Liver (tissue), 9 donors: ENCODE measurements around the gene TIRAP. TPM values are rescaled to one million over a fixed set of nuclear protein-coding genes. Genes with fewer than 3 reads are reported as not detected.

Experiments used
- DNase-seq: peaks from one replicate; pipeline ENCODE4 v3.0.0-alpha.2; 2017; ENCODE audit warnings: low spot score
- H3K27ac ChIP-seq, 2 donors: one replicate each; pipeline ENCODE4 v1.7.0; 2013; ENCODE audit warnings: inconsistent platforms in 2 of 2, low read length in 2 of 2, control low read depth in 1 of 2, low read depth in 1 of 2, mild to moderate bottlenecking in 1 of 2
- H3K27me3 ChIP-seq, 4 donors: one replicate each; pipeline versions ENCODE4 v1.6.1 to v1.7.0; 2013; ENCODE audit warnings: low read length in 3 of 4, inconsistent platforms in 1 of 4, mild to moderate bottlenecking in 1 of 4, moderate library complexity in 1 of 4; ENCODE audit not compliant: control insufficient read depth in 4 of 4, insufficient read depth in 4 of 4
- H3K36me3 ChIP-seq, 4 donors: one replicate each; pipeline versions ENCODE4 v1.6.1 to v1.7.0; 2013; ENCODE audit warnings: low read length in 3 of 4, mild to moderate bottlenecking in 3 of 4, low read depth in 1 of 4, moderate library complexity in 1 of 4; ENCODE audit not compliant: control insufficient read depth in 4 of 4, insufficient read depth in 3 of 4
- H3K4me1 ChIP-seq, 4 donors: one replicate each; pipeline versions ENCODE4 v1.6.1 to v1.7.0; 2013; ENCODE audit warnings: low read length in 3 of 4, mild to moderate bottlenecking in 3 of 4, moderate library complexity in 1 of 4; ENCODE audit not compliant: control insufficient read depth in 4 of 4, insufficient read depth in 4 of 4
- H3K4me3 ChIP-seq, 3 donors: one replicate each; pipeline versions ENCODE4 v1.6.1 to v1.7.0; 2013; ENCODE audit warnings: low read length in 3 of 3, control low read depth in 1 of 3, low read depth in 1 of 3, mild to moderate bottlenecking in 1 of 3
- H3K9ac ChIP-seq, 2 donors: one replicate each; pipeline ENCODE4 v1.7.0; 2013; ENCODE audit warnings: low read length in 2 of 2, mild to moderate bottlenecking in 2 of 2, moderate library complexity in 2 of 2, control low read depth in 1 of 2, low read depth in 1 of 2
- H3K9me3 ChIP-seq, 4 donors: one replicate each; pipeline versions ENCODE4 v1.6.1 to v1.7.0; 2013; ENCODE audit warnings: low read length in 3 of 4; ENCODE audit not compliant: control insufficient read depth in 4 of 4
- EGR1 ChIP-seq, 2 donors: IDR thresholded peaks; 2 replicates each; pipeline ENCODE4 v1.6.1; 2016 to 2018; ENCODE audit warnings: antibody characterized with exemption in 2 of 2, low read depth in 2 of 2
- FOXA1 ChIP-seq: IDR thresholded peaks from 2 replicates; pipeline ENCODE4 v1.6.1; 2016; ENCODE audit warnings: antibody characterized with exemption
- FOXA2 ChIP-seq: IDR thresholded peaks from 2 replicates; pipeline ENCODE4 v1.6.1; 2016; ENCODE audit warnings: antibody characterized with exemption
- GABPA ChIP-seq, 2 donors: IDR thresholded peaks in 1 of 2; conservative IDR thresholded peaks in 1 of 2; 2 replicates each; pipeline ENCODE4 v1.6.1; 2016; ENCODE audit warnings: antibody characterized with exemption in 2 of 2, mild to moderate bottlenecking in 1 of 2, moderate library complexity in 1 of 2
- HNF4A ChIP-seq, 2 donors: conservative IDR thresholded peaks; 2 replicates each; pipeline ENCODE4 v1.6.1; 2016; ENCODE audit warnings: antibody characterized with exemption in 2 of 2, mild to moderate bottlenecking in 2 of 2
- HNF4G ChIP-seq: IDR thresholded peaks from 2 replicates; pipeline ENCODE4 v1.6.1; 2016; ENCODE audit warnings: antibody characterized with exemption
- JUND ChIP-seq, 2 donors: IDR thresholded peaks; 2 replicates each; pipeline ENCODE4 v1.6.1; 2016; ENCODE audit warnings: antibody characterized with exemption in 2 of 2
- RAD21 ChIP-seq, 2 donors: IDR thresholded peaks; 2 replicates each; pipeline ENCODE4 v1.6.1; 2016; ENCODE audit warnings: antibody characterized with exemption in 2 of 2, mild to moderate bottlenecking in 2 of 2
- RXRA ChIP-seq, 2 donors: IDR thresholded peaks; 2 replicates each; pipeline ENCODE4 v1.6.1; 2017 to 2018; ENCODE audit warnings: antibody characterized with exemption in 2 of 2, mild to moderate bottlenecking in 1 of 2
- SP1 ChIP-seq: IDR thresholded peaks from 2 replicates; pipeline ENCODE4 v1.6.1; 2018; ENCODE audit warnings: antibody characterized with exemption, mild to moderate bottlenecking
- TAF1 ChIP-seq: conservative IDR thresholded peaks from 2 replicates; pipeline ENCODE4 v1.6.1; 2016; ENCODE audit warnings: antibody characterized with exemption, mild to moderate bottlenecking
- WGBS: extraction: QIAGEN DNeasy Blood & Tissue Kit; methylation state at CpG from one replicate; pipeline ENCODE4 v1.1.7; 2013; 5-methylcytosine and 5-hydroxymethylcytosine counted together
- polyA plus RNA-seq, 2 donors: library from polyadenylated mRNA; stranded (reverse) in 1 of 2; unstranded in 1 of 2; fragments of 200-250 nt in 1 of 2; fragments of >200 nt in 1 of 2; fragmentation: Nextera tagmentation in 1 of 2; extraction: Ambion mirVana in 1 of 2; gene quantifications; one replicate each; pipeline versions ENCODE4 v1.2.1 to v1.2.3, GENCODE V29; 2013 to 2015
- total RNA-seq, 2 donors: library from RNA; depleted of rRNA; stranded (reverse); fragments of >200 nt; gene quantifications; one replicate each; pipeline ENCODE4 v1.2.3, GENCODE V29; 2014
- TF ChIP-seq, protein P1 (sequence below): fragments of 150-350 bp; IDR thresholded peaks from 2 replicates; pipeline ENCODE4 v1.5.1; 2017; ENCODE audit warnings: improper control_type of control experiment, low read depth, low read length; ENCODE audit not compliant: missing input control
- TF ChIP-seq, protein P2 (sequence below): IDR thresholded peaks from 2 replicates; pipeline ENCODE4 v1.6.1; 2016; ENCODE audit warnings: antibody characterized with exemption
- TF ChIP-seq, protein P3 (sequence below): IDR thresholded peaks from 2 replicates; pipeline ENCODE4 v1.6.1; 2016; ENCODE audit warnings: antibody characterized with exemption, mild to moderate bottlenecking
- TF ChIP-seq, protein P4 (sequence below): IDR thresholded peaks from 2 replicates; pipeline ENCODE4 v1.6.1; 2016; ENCODE audit warnings: antibody characterized with exemption
- TF ChIP-seq, protein P5 (sequence below): IDR thresholded peaks from 2 replicates; pipeline ENCODE4 v1.6.1; 2016; ENCODE audit warnings: antibody characterized with exemption
- donor health status: healthy.
- donor health status: healthy.
- donor health status: healthy.
- donor health status: healthy.
- donor health status: healthy.

Gene TIRAP
- total and polyA plus RNA-seq, 4 donors, result 3.9 to 9.5 (median 6.4) TPM

DNA sequence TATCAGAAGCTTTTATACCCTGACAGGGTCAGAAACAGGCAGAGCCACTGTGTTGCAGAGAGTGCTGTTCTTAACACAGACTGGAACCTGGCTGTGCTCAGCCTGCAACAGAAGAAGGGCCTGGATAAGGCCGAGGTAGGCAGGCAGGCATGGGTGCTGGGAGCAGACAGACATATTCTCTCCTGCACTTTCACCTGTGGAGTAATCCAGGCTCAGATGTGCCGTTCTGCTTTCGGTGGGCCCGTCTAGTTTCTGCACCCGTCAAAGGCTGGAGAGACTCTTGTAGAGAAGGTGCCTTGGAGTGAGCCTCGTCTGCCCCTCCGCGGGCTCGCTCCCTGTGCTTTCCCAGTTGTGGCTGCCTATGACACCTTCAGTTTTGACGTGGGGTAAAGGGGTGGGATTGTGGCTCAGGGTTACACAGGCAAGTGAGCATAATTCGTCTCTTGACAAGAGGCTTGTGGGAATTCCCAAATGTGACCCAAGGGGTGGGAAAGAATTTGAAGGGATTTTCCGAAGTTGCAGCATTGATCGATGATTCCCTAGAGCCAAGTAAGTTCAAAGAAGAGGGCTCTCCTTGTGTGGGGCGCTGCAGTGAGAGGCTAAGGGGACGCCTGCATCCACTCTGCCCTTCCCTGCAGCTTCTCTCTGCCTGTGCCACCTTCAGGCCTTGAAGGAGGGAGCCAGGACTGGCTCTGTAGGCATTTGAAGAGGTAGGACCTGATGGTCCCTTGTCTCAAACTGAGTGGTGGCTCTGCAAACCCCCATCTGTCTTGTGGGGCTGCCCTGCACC is 56.4 kb downstream of the TIRAP start:
- Histone ChIP-seq H3K27ac (peak overlapping the region in 1 of 2 donors; percentile 4), H3K36me3 (peaks cover 2 to 59% (median 34%) of the 10 kb centered on the region in 4 donors), H3K9ac (no peak overlapping the region), H3K27me3 (no peaks in the 10 kb centered on the region), H3K4me3 (no peak overlapping the region), H3K9me3 (no peaks in the 10 kb centered on the region), H3K4me1 (peaks cover 4 to 30% (median 22%) of the 10 kb centered on the region in 4 donors)
- no peak for DNase-seq
- 80% methylated on average over 15 of the region's 15 CpGs for WGBS
- TF ChIP-seq, protein P1, sequence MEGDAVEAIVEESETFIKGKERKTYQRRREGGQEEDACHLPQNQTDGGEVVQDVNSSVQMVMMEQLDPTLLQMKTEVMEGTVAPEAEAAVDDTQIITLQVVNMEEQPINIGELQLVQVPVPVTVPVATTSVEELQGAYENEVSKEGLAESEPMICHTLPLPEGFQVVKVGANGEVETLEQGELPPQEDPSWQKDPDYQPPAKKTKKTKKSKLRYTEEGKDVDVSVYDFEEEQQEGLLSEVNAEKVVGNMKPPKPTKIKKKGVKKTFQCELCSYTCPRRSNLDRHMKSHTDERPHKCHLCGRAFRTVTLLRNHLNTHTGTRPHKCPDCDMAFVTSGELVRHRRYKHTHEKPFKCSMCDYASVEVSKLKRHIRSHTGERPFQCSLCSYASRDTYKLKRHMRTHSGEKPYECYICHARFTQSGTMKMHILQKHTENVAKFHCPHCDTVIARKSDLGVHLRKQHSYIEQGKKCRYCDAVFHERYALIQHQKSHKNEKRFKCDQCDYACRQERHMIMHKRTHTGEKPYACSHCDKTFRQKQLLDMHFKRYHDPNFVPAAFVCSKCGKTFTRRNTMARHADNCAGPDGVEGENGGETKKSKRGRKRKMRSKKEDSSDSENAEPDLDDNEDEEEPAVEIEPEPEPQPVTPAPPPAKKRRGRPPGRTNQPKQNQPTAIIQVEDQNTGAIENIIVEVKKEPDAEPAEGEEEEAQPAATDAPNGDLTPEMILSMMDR, result no peak
- TF ChIP-seq, protein P2, sequence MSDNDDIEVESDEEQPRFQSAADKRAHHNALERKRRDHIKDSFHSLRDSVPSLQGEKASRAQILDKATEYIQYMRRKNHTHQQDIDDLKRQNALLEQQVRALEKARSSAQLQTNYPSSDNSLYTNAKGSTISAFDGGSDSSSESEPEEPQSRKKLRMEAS, result no peak
- TF ChIP-seq HNF4G, result no peak
- TF ChIP-seq, protein P3, sequence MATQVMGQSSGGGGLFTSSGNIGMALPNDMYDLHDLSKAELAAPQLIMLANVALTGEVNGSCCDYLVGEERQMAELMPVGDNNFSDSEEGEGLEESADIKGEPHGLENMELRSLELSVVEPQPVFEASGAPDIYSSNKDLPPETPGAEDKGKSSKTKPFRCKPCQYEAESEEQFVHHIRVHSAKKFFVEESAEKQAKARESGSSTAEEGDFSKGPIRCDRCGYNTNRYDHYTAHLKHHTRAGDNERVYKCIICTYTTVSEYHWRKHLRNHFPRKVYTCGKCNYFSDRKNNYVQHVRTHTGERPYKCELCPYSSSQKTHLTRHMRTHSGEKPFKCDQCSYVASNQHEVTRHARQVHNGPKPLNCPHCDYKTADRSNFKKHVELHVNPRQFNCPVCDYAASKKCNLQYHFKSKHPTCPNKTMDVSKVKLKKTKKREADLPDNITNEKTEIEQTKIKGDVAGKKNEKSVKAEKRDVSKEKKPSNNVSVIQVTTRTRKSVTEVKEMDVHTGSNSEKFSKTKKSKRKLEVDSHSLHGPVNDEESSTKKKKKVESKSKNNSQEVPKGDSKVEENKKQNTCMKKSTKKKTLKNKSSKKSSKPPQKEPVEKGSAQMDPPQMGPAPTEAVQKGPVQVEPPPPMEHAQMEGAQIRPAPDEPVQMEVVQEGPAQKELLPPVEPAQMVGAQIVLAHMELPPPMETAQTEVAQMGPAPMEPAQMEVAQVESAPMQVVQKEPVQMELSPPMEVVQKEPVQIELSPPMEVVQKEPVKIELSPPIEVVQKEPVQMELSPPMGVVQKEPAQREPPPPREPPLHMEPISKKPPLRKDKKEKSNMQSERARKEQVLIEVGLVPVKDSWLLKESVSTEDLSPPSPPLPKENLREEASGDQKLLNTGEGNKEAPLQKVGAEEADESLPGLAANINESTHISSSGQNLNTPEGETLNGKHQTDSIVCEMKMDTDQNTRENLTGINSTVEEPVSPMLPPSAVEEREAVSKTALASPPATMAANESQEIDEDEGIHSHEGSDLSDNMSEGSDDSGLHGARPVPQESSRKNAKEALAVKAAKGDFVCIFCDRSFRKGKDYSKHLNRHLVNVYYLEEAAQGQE, result no peak
- TF ChIP-seq, protein P4, sequence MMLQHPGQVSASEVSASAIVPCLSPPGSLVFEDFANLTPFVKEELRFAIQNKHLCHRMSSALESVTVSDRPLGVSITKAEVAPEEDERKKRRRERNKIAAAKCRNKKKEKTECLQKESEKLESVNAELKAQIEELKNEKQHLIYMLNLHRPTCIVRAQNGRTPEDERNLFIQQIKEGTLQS, result no peak
- no peak for TF ChIP-seq TAF1
- no peak for TF ChIP-seq SP1
- TF ChIP-seq, protein P5, sequence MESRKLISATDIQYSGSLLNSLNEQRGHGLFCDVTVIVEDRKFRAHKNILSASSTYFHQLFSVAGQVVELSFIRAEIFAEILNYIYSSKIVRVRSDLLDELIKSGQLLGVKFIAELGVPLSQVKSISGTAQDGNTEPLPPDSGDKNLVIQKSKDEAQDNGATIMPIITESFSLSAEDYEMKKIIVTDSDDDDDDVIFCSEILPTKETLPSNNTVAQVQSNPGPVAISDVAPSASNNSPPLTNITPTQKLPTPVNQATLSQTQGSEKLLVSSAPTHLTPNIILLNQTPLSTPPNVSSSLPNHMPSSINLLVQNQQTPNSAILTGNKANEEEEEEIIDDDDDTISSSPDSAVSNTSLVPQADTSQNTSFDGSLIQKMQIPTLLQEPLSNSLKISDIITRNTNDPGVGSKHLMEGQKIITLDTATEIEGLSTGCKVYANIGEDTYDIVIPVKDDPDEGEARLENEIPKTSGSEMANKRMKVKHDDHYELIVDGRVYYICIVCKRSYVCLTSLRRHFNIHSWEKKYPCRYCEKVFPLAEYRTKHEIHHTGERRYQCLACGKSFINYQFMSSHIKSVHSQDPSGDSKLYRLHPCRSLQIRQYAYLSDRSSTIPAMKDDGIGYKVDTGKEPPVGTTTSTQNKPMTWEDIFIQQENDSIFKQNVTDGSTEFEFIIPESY, result no peak
- no peak for TF ChIP-seq FOXA1
- TF ChIP-seq JUND (IDR thresholded peaks at IDR 0.05), result no peak
- no peak for TF ChIP-seq RAD21 (IDR thresholded peaks at IDR 0.05)
- TF ChIP-seq GABPA (IDR thresholded peaks at IDR 0.05 in 1 of 2, conservative IDR thresholded peaks at IDR 0.05 in 1 of 2), result no peak
- TF ChIP-seq EGR1 (IDR thresholded peaks at IDR 0.05; ENCODE audit: low read depth in 2 of 2), result no peak
- TF ChIP-seq HNF4A (conservative IDR thresholded peaks at IDR 0.05), result no peak
- TF ChIP-seq FOXA2, result no peak
- no peak for TF ChIP-seq RXRA (IDR thresholded peaks at IDR 0.05)
